Left ventricle myocardium inferior (tissue), 1 donor: Measurements from ENCODE around the gene FRAS1. TPM values are rescaled to one million over a fixed set of nuclear protein-coding genes. Genes with fewer than 3 reads are reported as not detected.

Source experiments
- DNase-seq: peaks from one replicate; pipeline ENCODE4 v3.0.0-alpha.2; 2020
- H3K27ac ChIP-seq: fragments of 200-600 bp; replicated peaks from 2 replicates; pipeline ENCODE4 v1.8.0; 2021
- H3K27me3 ChIP-seq: fragments of 200-600 bp; 2 replicates; pipeline ENCODE4 v1.8.0; 2021; ENCODE audit warnings: low read depth
- H3K36me3 ChIP-seq: fragments of 200-600 bp; 2 replicates; pipeline ENCODE4 v1.8.0; 2021
- H3K4me1 ChIP-seq: fragments of 200-600 bp; 2 replicates; pipeline ENCODE4 v1.8.0; 2021
- H3K4me3 ChIP-seq: fragments of 200-600 bp; 2 replicates; pipeline ENCODE4 v1.8.0; 2021; ENCODE audit warnings: mild to moderate bottlenecking, moderate library complexity
- H3K9me3 ChIP-seq: fragments of 200-600 bp; replicated peaks from 2 replicates; pipeline ENCODE4 v1.8.0; 2021
- CTCF ChIP-seq: fragments of 200-600 bp; IDR thresholded peaks from 2 replicates; pipeline ENCODE4 v1.8.0; 2021; ENCODE audit warnings: antibody characterized with exemption, mild to moderate bottlenecking, borderline replicate concordance
- intact Hi-C: fragments of 100-400 bp; cut with micrococcal nuclease; formaldehyde crosslinking; loops from one replicate; pipeline ENCODE4 v1.11.0; 2022
- total RNA-seq: library from RNA; stranded (reverse); fragmentation: NEBNext Ultra II Directional; extraction: Animal tissue kit (Norgen Biotek cat#: 25700); gene quantifications from one replicate; pipeline ENCODE4 v1.2.1, GENCODE V29; 2021
- donor health status: DM: no; HTN: yes; CAD: no; lungs with severe emphysema.

FRAS1 gene
- total RNA-seq, 1 donor from 2014 or later, result 1.4 TPM

- no peaks in the 10 kb centered on the region for H3K4me1 ChIP-seq
- TF ChIP-seq CTCF, result no peak
- intact Hi-C loops, result no loop called here
- H3K4me3 ChIP-seq, result no peak overlapping the region
- H3K36me3 ChIP-seq, result no peaks in the 10 kb centered on the region
- H3K27ac ChIP-seq, result no peak overlapping the region
- H3K9me3 ChIP-seq, result no peaks in the 10 kb centered on the region
- no peaks in the 10 kb centered on the region for H3K27me3 ChIP-seq
- no peak for DNase-seq
Measured at GRCh38 chr4:78379040-78379439, 321.9 kb downstream of the FRAS1 start.

DNA sequence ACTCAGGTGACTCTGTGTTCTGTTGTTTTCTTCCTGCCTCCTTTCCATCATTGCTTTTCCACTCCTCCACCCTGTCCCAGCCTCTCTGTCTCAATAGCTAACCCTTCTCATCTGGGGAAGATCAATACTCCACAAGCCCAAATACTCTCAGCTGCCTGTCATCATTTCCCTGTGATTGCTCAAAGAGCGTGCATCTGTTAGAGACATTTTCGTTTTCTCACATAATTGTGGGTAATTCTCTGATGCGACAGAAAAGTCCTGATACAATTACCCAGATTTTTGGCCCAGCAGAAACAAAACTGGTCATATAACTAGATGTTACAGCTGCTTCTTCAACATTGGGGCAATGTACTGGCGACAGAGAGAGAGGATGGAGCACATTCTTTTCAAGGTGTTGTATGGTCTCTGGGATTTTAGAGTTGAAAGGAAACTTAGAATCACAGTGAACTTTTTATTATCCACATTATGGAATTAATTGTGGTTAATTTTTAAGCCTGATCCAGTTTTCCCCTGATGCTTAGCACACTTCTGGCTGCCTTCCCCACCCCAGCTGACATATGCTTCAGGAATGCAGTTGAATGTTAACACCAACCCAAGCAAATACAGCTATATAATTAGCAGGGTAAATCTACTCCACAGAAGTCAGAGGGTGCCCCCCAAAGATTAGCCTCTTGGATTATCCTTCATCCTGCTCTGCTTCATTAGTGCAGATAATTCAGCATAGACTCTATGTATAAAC lies 323.0 kb downstream of the FRAS1 start:
- intact Hi-C loops, result no loop called here
- Histone ChIP-seq H3K9me3 (no peaks in the 10 kb centered on the region), H3K4me1 (no peaks in the 10 kb centered on the region), H3K36me3 (no peaks in the 10 kb centered on the region), H3K27ac (no peak overlapping the region), H3K27me3 (no peaks in the 10 kb centered on the region), H3K4me3 (no peak overlapping the region)
- no peak for TF ChIP-seq CTCF
- DNase-seq, result no peak

DNA sequence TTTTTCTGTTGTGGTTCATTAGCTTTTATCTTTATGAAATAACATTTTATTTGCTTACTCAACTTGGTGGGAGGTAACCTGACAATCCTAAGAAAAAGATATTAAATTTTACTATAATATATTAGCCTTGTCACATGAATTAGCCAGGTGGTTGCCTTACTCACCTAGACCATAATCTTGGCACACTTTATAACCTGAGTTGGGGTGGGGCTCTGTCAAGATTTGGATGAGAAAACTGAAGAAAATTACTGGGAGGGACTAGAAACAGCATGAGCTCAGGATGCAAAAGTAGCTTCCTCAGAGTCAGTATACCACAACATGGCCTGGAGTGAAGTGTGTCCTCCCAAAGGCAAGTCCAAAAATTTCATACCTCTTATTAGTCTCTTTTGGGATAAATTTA lies 329.6 kb downstream of the FRAS1 start:
- H3K36me3 ChIP-seq, result no peaks in the 10 kb centered on the region

DNA sequence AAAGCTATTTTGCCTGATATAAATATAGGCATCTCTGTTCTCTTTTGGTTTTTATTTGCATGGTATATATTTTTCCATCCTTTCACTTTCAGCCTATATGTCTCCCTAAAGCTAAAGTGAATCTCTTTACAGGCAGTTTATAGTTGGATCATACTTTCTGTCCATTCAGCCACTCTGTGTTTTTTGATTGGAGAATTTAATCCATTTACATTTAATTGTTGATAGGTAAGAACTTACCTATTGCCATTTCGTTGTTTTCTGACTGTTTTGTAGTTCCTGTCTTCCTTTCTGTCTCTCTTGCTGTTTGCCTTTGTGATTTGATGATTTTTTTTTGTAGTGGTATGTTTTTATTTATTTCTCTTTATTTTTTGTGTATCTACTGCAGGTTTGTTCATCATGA lies 338.5 kb downstream of the FRAS1 start:
- no peak for DNase-seq
- Histone ChIP-seq H3K27me3 (no peaks in the 10 kb centered on the region), H3K4me1 (no peaks in the 10 kb centered on the region), H3K4me3 (no peak overlapping the region), H3K27ac (no peak overlapping the region), H3K36me3 (peaks cover 5% of the 10 kb centered on the region), H3K9me3 (peaks cover 33% of the 10 kb centered on the region)
- intact Hi-C loops, result no loop called here
- TF ChIP-seq CTCF, result no peak

More for the DNA sequence above, 329.6 kb downstream of the FRAS1 start:
- H3K9me3 ChIP-seq, result no peaks in the 10 kb centered on the region
- DNase-seq, result no peak
- no peaks in the 10 kb centered on the region for H3K4me1 ChIP-seq
- TF ChIP-seq CTCF, result no peak
- intact Hi-C loops, result no loop called here
- H3K27ac ChIP-seq, result no peak overlapping the region
- H3K27me3 ChIP-seq, result no peaks in the 10 kb centered on the region
- H3K4me3 ChIP-seq, result no peak overlapping the region

DNA sequence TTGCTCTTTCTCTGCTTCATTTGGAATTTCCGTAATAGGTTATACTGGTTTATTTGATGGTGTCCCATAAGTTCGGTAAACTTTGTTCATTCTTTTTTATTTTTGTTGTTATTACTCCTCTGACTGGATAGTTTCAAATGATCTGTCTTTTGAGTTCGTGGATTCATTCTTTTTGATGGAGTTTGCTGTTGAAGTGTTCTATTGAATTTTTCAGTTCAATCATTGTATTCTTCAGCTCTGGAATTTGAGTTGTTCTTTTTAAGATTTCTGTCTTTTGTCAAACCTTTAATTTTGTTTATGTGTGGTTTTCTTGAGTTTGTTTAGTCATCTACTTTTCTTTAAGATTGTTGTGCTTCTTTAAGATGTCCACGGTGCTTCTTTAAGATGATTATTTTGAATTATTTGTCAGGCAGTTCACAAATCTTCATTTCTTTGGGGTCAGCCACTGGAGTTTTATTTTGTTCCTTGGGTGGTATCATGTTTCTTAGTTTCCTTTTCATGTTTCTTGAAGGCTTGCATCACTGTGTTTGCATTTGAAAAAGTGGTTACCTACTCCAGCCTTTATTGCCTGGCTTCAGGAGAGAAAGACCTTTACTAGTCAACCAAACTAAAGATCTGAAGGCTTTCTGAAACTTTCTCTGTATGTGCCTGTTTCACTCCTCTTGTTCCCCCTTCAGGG lies 339.6 kb downstream of the FRAS1 start:
- Histone ChIP-seq H3K27me3 (no peaks in the 10 kb centered on the region), H3K4me3 (no peak overlapping the region), H3K27ac (no peak overlapping the region), H3K9me3 (peaks cover 33% of the 10 kb centered on the region), H3K4me1 (no peaks in the 10 kb centered on the region), H3K36me3 (peaks cover 5% of the 10 kb centered on the region)
- no peak for TF ChIP-seq CTCF
- DNase-seq, result no peak
- intact Hi-C loops, result no loop called here
